Calu3 (cell line): Measurements from ENCODE around the gene CEACAM21. TPM values are rescaled to one million over a fixed set of nuclear protein-coding genes. Genes with fewer than 3 reads are reported as not detected.
A peak's percentile ranks its signal among the peaks of the same experiment; 100 is the strongest.

Experiments
- BruUV-seq: library from RNA; stranded (reverse); fragments of 400-500 nt; replicated peaks from 2 replicates; lab custom pipeline; 2021; lab: Mats Ljungman, UMichigan
- CTCF ChIA-PET: fragments of 300-600 bp; sonication (Branson Sonifier 250); formaldehyde crosslinking; loops from one replicate; lab custom pipeline; 2022; ENCODE audit warnings: antibody characterized with exemption; lab: Charles Lee
- DNase-seq: peaks from one replicate; pipeline ENCODE4 v3.0.0; 2022
- H3K27ac Mint-ChIP-seq: one replicate; pipeline ENCODE4 v1.8.0; 2022; ENCODE audit warnings: mixed read lengths; ENCODE audit not compliant: unreplicated experiment
- H3K27me3 Mint-ChIP-seq: one replicate; pipeline ENCODE4 v1.8.0; 2022; ENCODE audit warnings: mixed read lengths; ENCODE audit not compliant: unreplicated experiment
- H3K36me3 Mint-ChIP-seq: one replicate; pipeline ENCODE4 v1.8.0; 2022; ENCODE audit warnings: mild to moderate bottlenecking, moderate library complexity, mixed read lengths; ENCODE audit not compliant: insufficient read depth, unreplicated experiment
- H3K4me1 Mint-ChIP-seq: one replicate; pipeline ENCODE4 v1.8.0; 2022; ENCODE audit warnings: mild to moderate bottlenecking, low read depth, mixed read lengths; ENCODE audit not compliant: unreplicated experiment
- H3K4me3 Mint-ChIP-seq: one replicate; pipeline ENCODE4 v1.8.0; 2022; ENCODE audit warnings: mild to moderate bottlenecking, low read depth, moderate library complexity, mixed read lengths; ENCODE audit not compliant: unreplicated experiment
- H3K9me3 Mint-ChIP-seq: one replicate; pipeline ENCODE4 v1.8.0; 2022; ENCODE audit warnings: low read depth, mixed read lengths; ENCODE audit not compliant: unreplicated experiment
- CTCF ChIP-seq: fragments of 200-600 bp; IDR thresholded peaks from one replicate; pipeline ENCODE4 v1.8.0; 2022; ENCODE audit warnings: antibody characterized with exemption; ENCODE audit not compliant: unreplicated experiment
- intact Hi-C: fragments of 100-400 bp; cut with micrococcal nuclease; formaldehyde crosslinking; loops from one replicate; pipeline ENCODE4 v1.10.0; 2022; ENCODE audit not compliant: unreplicated experiment
- total RNA-seq: library from RNA; stranded (reverse); gene quantifications from 2 replicates; pipeline ENCODE4 v1.2.3, GENCODE V29; 2022

The CEACAM21 gene
- total RNA-seq, 1 experiment from 2014 or later = not detected

GRCh38 chr19:41563854-41564514 is 12.0 kb upstream of the CEACAM21 start:
- TF ChIP-seq CTCF = no peak
- no peak overlapping the region for H3K4me3 Mint-ChIP-seq
- H3K4me1 Mint-ChIP-seq = no peaks in the 10 kb centered on the region
- CTCF ChIA-PET = interaction anchor here (0.5 to 1.4 kb wide), 9 partner anchors 10 to 130 kb away, joined by 3 to 31 read pairs (median 4); partner anchors contain the start of gene DMAC2
- intact Hi-C loops = loop anchor here (1.0 kb wide), 1 partner anchor 115 kb away; no protein-coding TSS in a partner anchor
- H3K36me3 Mint-ChIP-seq = no peaks in the 10 kb centered on the region
- no peaks in the 10 kb centered on the region for H3K9me3 Mint-ChIP-seq
- DNase-seq = peak; percentile 57
- H3K27me3 Mint-ChIP-seq = peaks cover 86% of the 10 kb centered on the region
- BruUV-seq = no TSS peak
- H3K27ac Mint-ChIP-seq = no peak overlapping the region

GRCh38 chr19:41564515-41565378 is 11.2 kb upstream of the CEACAM21 start:
- Mint-ChIP-seq H3K9me3 (no peaks in the 10 kb centered on the region), H3K36me3 (no peaks in the 10 kb centered on the region), H3K4me3 (no peak overlapping the region), H3K27ac (no peak overlapping the region), H3K27me3 (peaks cover 86% of the 10 kb centered on the region), H3K4me1 (no peaks in the 10 kb centered on the region)
- DNase-seq = no peak
- CTCF ChIA-PET = interaction anchor here (1.4 kb wide), 1 partner anchor 125 kb away, joined by 8 read pairs; the partner anchor contains the start of gene DMAC2
- no TSS peak for BruUV-seq
- intact Hi-C loops = no loop called here
- no peak for TF ChIP-seq CTCF

GRCh38 chr19:41565379-41565720 is 10.6 kb upstream of the CEACAM21 start:
- Mint-ChIP-seq H3K36me3 (no peaks in the 10 kb centered on the region), H3K4me3 (no peak overlapping the region), H3K27me3 (peaks cover 86% of the 10 kb centered on the region), H3K27ac (no peak overlapping the region), H3K9me3 (no peaks in the 10 kb centered on the region), H3K4me1 (no peaks in the 10 kb centered on the region)
- DNase-seq = no peak
- intact Hi-C loops = no loop called here
- CTCF ChIA-PET = interaction anchor here (0.6 to 0.7 kb wide), 3 partner anchors 21 to 265 kb away, joined by 3 to 6 read pairs (median 5); no protein-coding TSS in a partner anchor
- BruUV-seq = no TSS peak
- TF ChIP-seq CTCF = no peak

GRCh38 chr19:41566001-41566400 is 10.0 kb upstream of the CEACAM21 start:
- Mint-ChIP-seq H3K27me3 (peaks cover 86% of the 10 kb centered on the region), H3K36me3 (no peaks in the 10 kb centered on the region), H3K9me3 (no peaks in the 10 kb centered on the region), H3K4me3 (no peak overlapping the region), H3K4me1 (no peaks in the 10 kb centered on the region), H3K27ac (no peak overlapping the region)
- no peak for DNase-seq
- CTCF ChIA-PET = interaction anchor here (0.6 to 1.1 kb wide), 4 partner anchors 20 to 265 kb away, joined by 3 to 6 read pairs (median 4); no protein-coding TSS in a partner anchor
- BruUV-seq = no TSS peak
- TF ChIP-seq CTCF = no peak
- intact Hi-C loops = no loop called here
